CMK (cell line): ENCODE measurements around the gene SDSL.

Experiments
- DNase-seq: peaks from one replicate; pipeline ENCODE4 v3.0.0-alpha.2; 2010; ENCODE audit warnings: low read depth

Gene SDSL

DNA sequence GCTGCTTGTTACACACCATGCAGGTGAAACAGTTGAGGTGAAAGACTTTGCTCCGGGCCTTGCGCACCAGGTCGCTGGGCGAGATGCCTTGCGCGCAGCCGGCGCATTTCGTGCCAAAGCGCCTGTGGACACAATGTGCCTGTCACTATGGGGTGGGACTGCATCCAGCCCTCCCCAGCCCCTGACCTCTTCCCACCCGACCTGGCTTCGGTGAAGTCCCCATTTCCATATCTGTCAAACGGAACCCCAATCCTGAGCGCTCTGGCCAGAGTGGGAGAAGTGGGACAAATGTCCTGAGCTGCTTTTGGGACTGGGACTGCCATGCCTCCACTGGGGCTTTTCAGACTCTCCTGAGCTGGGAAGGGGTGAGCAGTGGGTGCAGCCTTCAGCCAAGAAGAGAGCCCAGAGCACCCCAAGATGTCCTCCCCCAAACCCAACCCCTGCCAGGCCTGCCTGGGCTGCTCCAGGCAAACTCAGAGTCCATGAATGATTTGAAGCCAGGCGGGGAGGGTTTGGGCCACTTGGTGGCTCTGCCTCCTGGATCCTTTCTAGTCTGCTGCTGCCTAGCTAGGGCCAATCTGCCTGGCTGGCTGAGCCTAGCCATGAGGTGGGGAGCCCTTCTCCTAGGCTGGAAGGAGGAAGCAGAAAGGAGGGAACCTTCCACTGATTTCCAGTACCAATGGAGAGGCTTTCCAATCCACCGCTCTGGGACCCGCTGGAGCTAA lies 47.2 kb downstream of the SDSL start:
- no peak for DNase-seq

DNA sequence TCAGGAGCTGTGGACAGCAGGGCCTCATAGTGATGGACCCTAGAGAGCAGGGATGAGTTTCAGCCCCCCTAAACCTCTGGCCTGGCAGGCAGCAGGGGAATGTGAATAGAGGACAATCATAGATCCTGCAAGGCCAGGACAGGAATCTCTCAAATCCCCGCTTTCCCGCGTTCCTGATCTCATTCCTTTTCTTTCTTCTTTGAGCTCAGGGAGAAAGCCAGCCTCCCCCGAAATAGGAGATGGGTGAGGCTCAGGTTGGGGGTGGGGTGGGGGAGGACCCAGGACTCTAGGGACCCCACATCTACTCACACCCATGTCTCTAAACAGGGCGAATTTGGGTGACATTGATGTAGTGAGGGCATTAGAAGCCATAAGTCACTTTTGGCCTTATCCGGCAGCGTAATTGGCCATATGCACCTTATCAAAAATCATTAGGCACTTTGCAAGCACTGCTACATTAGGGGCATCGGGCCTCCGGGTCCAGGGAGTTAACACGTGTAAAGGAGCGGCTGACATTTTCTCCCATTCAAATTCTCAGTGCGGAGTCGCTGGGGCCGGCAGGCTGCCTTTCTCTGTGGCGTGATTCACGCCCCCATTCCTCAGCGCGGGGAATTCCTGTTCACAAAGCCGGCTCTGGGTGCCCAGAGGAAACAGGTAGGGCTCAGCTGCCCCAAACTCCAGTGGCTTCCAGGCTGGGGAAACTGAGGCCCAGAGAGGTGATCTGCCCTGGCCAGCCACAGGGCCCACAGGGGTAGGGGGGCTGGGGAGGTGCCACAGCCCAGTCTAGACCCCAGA lies 48.0 kb downstream of the SDSL start:
- no peak for DNase-seq

DNA sequence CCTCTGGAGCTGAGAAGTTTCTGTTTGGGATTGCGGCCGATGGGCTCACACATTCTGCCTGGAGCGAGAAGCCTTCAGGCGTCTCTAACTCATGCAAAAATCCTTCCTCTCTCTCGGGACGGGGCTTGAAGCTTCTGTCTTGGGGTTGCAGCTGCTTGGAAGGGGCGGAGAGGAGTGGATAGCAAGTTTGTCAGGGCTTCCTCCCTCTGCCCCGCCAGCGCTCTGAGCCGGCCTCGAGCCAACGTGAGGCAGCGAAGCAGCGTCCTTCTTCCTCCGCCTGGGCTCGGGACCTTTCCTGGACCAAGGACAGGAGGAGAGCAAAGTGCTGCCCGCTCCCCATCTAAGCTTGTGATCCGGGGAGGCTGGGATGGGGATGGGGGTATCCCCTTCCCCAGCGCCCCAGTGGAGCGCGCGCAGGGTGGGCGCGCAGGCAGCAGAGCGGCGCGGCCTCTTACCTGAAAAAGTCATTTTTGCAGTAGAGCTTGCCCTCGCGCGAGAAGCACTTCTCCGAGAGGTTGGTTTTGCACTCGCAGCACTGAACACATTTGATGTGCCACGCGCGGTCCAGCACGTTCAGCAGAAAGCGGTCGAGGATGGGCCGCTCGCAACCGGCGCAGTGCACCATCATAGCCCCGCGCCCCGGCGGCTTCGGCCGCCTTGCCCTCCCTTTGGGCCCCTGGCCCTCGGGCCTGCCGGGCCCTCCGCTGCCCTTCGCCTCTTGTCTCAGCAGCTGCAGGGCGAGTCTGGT lies 48.9 kb downstream of the SDSL start:
- no peak for DNase-seq

DNA sequence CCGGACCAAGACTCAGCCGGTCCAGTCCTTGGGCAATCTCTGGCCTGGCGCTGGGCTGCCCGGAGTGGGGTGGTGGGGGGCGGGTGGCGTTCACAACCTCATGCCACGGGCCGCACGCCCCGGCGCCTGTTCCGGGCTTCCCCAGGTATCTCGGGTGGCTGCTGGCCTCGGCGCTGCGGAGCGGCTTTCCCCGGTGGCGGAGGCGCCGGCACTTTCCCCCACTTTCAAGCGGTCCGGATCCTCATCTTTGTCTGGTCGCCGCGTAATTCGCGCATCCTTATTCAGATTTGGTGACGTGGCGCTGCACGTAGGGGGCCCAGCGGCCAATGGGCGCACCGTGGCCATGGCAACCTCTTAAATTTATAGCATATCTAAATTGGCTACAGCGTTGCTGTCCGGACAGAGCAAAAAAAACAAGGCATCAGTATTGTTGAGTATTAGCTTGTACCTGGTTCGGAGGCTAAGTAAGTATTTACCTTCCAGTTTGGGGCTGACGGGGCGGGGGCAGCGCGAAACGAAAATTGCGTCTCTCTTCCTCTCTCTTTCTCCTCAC lies 49.5 kb downstream of the SDSL start, which contains the start of gene LHX5:
LHX5 (minus strand) TSS at position 253 of the 553 bp plus-strand sequence. CDS start 373 bp downstream, outside the sequence.
- DNase-seq, result no peak

DNA sequence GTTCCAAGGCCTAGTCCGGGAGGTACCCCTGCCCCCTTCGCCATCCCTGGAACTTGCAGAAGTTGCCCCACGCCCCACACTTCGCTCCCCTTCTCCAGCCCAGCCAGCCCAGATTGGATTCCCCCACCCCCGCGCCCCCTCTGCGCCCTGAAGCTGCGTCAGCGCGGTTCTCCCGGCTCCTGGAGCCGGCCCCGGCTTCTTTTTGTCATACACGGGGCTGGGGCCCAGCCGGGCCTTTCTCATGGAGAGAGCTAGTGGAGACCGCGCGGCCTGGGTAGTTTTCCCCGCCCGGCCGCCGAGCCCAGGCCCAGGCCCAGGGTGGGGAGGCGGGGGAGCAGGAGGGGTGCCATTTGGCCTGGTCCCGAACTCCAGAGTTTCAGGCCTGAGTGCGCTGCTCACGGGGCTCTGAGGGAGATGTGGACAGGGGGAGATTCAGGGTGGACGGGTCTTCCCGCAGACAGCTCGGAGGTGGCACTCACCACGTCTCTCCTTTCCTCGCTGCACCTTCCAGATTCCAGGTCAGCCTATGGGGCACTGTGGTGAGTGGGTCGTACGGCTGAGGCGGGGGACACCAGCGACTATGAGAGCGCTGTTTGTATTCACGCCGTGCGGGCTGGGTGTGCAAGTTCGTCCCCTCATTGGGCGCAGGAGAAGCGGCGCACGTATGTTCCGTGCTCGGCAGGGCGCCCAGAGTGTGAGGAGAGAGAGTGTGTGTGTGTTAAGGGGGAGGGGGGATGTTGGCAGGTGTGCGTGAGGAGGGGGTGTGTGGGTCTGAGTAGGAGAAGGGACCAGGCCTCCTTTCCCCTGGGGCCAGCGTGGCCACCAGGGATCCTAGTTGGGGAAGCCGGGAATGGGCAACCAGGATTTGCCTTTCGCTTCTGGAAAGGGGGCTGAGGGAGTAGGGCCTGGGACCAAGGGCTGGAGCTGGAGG lies 50.3 kb downstream of the SDSL start:
- no peak for DNase-seq

DNA sequence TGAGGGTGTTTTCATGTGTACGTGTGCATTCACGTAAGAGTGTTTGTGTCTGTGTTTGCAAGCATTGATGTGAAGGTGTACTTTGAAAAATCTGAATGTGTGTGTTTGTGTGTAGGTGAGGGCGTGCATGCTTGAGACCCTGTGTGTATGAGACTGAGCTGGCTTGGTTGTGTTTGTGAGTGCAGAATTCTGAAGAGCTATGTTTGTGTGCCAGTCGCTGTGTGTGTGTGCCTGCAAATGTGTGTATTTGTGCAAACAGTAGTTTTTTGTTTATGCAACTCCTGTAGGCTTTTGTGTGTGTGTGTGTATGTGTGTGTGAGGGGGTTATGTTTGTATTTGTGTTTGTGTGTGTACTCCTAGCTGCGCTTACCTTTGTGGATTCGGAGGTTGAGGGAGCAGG lies 51.2 kb downstream of the SDSL start:
- no peak for DNase-seq

DNA sequence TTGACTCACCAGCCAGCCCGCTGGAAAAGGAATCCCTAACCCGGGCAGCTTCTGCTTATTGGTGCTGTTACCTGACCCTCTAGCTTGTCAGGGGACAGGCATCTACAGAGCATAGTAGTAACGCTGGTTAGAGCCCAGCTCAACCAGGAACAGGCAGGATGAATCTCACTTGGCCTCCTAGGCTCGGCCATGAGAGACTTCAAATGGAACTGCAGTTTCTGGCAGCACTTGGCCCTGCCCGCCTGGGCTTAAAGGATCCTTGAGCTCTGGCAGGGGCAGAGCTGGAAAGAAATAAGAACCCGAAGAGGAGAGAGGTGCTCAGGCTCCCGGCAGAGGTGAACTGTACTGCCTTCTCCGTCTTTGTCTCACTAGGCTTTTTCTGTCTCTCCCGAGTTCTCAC lies 51.8 kb downstream of the SDSL start:
- DNase-seq, result no peak

DNA sequence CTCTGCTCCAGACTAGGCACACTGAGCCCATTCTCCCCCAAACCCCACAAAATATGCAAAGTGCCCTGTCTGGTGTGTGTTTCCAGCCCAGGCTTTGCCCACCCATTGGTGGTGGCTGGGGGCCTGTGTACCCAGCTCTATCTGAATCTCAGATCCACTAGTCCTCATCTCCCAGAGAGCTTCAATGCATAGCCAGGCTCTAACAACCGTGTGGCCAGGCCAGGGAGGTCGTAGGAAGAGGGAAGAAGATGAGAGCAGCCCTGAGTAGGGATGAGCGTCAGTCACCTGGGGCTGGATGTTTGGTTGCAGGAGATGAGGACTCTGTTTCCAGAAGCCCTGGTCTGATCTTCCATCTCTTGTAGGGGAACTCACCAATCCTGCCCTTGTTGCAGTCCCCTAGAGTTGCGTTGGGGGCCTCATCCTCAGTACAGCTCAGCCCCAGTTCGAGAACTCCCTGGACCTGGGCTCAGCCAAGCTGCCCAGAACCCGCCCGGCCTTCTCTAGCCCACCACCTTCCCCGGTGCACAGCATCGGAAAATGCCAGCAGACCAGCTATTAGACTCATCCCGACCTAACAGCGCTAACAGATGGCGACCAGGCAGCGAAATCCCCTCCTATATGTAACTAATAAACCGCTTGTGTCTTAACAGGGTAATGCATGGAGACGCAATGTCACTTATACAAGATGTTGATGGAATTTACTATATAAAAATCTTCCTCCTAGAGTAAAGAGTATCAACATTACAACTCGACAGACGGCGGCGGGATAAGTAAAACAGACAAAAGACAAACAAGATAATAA lies 52.7 kb downstream of the SDSL start:
- no peak for DNase-seq

DNA sequence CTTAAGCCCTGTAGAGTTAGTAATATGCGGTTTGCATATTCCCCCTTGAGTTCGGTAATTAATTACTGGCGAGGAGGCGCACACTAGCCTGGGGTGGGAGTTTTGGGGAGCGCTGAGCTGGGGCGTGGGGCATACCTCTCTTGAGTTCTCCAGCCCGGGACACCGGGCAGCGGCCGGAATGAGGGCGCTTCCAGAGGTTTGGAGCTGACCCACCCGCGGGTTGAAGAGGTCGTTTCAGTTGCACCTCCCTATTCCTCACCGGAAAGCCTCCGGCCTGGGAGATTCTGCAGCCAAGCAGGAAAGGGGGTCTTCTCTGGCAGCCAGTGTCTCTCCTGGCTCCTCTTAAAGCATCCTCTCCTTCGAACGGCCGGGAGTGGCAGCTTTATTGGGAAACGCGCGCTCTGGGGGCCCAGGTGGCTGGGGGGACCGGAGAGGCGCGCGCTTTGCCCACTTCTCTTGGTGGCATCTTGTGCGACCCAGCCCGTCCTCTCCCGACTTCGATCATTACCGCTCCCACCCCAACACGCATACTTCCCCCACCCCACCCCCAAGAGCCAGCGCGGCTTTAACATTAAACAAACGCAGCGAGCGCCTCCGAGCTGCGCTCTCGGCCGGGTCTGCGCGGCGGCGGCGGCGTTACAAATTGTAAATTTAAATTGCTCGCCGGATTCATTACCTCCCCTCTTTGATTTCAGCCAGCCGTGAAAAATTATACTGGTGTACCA lies 53.4 kb downstream of the SDSL start:
- no peak for DNase-seq

DNA sequence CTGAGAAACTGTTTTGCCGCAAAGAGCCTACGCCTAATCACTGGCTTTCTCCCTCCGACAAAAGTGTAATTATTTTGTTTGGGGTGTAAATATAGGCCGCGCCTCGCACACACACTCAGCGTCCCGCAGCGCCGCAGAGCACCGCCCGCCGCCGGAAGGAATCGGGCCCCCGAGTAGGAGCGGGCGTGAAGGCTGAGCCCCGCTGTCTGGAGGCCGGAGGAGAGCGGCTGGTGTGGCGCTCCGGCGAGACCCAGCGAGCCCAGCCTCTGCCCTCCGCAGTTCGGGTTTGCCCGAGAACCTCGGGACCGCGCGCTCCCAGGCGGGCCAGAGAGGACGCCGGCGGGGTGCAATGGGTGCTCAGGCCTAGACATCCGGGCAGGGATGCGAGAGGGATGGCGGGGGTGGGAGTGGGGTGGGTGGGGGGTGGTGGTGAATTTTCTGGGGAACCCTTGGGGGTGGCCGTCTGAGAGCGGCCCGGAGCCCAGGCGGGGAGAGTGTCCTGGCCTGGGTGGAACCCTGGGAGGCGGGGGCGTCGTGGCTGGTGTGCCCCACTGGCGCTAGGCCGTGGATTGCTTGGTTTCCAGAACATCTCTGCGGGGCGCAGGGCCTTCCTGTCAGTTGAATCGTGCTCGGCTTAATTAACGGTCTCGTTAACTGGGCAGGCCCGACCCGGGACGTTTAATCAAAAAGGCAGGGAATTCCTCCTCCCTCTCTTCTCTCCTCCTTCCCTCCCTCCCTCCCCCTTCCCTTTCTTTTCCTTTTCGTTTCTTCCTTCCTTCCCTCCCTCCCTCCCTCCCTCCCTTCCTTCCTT lies 54.2 kb downstream of the SDSL start:
- DNase-seq, result no peak

DNA sequence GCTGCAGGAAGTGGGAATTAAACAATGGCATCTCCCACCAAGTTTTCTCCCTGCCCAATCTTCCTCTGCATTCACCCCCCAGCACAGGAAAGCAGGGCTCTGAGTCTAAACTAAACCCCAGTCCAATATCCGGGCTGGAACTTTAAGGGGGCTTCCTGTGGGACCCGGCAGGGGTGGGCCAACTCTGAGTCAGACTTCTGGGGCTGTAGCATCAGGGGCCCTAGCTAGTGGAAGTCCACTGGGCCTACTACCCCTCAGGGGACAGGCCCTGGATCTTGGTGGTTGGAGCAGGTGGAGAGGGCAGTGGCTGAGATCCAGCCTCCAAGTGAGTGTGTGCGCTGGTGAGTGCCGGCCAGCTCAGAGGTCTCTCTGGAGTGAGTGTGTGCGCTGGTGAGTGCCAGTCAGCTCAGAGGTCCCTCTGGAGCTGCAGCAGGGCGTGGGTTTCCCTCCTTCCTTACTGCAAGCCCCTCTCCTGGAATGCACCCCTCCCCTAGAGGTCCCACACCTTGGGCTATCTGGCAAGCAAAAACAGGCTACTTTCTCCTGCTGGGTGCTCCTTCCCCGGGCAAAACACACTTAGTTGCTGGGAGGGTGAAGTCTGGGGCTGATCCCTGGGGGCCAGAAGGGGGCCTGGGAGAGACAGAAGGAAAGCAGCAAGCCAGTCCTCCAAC lies 55.1 kb downstream of the SDSL start:
- DNase-seq, result no peak

DNA sequence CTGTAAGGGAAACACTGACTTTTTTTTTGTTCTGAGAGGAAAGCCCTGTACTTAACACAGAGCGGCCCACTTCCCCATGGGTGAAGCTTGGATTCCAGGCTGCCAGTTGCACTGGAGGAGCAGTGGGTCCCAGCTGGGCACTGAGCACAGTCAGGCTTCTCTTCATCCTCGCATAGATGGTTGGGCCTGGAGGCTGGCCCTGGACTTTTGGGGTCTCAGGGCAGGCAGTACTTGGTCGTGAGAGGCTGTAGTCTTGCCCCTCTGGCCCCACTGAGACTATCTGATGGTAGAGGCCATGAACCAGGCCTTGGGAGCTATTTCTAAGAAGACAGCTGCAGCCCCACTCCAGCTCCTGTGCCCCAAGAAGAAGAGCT lies 55.6 kb downstream of the SDSL start:
- no peak for DNase-seq

DNA sequence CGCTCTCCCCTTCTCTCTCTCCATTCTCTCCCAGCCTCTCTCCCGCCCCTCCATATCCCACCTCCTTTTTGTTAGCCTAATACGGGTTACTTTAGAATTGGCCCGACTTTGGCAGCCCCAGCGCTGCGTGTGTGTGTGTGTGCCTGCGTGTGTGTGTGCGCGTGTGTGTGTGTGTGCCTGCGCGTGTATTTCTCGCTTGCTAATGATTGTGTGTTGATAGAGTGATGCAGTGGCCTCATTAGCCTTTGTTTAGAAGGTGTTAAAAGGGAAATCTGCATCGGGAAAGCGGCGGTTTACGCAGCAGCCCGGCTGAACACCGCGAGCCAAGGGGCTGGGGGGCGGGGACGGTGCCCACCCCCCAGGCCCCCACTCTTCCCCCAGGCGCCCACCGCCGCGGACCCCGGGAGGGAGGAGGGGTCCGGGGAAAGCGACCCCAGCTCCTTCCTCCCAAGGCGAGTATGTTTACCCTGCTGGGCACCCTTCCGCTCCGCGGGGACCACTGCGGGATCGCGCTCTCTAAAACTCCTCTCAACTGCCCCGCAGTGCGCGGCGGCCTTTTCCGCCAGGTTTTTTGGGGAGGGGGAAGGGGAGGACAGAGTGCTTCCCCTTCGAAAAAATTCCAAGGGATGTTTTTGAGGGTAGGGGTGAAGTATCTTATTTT lies 56.3 kb downstream of the SDSL start:
- DNase-seq, result no peak

DNA sequence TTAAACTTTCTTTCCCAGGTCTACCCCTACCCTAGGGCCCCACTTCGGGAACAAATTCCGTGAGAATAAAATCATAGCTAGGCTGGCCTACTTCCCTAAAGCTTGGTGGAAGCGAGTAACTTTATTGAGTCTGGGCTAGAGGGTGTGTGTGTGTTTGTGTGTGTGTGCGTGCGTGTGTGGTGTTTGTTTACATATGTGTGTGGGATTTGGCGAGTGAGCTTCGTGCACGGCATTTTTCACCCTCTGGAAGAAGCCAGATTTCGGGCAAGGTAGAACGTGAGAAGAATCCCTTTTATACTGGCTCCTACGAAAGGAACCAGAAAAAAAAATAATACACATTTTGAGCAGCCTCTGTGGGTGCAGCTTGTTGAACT lies 57.0 kb downstream of the SDSL start:
- DNase-seq, result no peak

DNA sequence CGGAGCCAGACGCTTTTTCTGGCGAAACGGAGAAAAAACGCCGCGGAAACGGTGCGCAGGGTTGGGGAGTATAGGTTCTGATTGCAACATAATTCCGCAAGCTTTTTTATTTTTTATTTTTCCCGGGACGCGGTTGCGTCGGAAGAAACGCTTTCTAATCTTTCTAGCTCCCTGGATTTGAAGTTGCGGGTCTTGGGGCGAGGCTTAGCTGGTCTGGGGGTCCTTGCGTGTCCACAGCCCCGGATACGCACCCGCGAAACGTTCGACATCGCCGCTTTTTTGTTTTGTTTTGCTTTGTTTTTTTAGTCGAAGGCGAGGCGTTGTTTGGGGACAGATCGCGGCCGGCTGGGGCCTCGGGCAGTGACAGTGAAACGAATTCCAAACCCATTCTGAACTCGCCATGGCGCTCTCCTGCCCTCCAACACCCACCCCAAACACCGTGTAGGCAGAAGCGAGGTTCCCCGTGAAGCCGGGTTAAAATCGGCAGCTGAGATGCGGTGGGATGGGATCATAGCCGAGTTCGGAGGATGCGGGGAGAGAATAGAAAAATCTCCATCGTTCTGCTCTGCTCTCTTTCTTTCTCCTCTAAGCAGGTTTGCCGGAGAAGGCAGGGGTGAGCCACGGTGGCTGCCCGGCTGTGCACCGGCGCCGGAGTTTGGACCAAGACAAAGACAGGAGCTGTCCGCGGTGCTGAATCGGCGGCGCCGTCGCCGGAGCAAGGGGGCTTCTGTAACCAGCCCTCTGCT lies 57.6 kb downstream of the SDSL start:
- no peak for DNase-seq

DNA sequence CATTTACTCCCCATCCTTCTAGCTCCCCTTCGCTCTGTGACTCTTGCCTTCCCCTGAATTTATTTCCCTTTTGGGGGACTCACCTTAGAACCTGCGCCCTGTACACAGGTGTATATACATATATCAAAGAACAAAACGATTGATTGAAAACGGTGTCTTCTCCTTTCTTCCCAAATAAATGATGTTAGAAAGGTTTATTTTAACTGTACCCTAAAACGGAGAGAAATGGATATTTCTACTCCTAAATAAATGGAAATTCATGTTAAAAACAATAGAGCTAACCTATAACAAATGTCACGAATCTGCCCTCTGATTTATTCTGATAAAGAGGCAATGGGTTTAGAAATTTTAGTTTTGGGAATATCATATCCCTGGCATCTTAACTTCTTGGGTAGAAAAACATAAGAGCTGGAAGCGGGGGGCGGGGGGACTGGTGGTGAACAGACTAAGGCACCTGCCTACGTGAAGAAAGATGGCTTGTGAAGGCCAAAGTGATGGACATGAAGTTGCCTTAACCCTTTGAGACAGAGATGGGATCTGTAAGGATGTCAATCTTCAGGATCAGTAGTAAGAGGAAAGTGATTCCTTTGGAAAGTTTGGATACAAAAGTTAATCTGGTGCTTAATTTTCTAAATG lies 58.3 kb downstream of the SDSL start:
- DNase-seq, result no peak

DNA sequence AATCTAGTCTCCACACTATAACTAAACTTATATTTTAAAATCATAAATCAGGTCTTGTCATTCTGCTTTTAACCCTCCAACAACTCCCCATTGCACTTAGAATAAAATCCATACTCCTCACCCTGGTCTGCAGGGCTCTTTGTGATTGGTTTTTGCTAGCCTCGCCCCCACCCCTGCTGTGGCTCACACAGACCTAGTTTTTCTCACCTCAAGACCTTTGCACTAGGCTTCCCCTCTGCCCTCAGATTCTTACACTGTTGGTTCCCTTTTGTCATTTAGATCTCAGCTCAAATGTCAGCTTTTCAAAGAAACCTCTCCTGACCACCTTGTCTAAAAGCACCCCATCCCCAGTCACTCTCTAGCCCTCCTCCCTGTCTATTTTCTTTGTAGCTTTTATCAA lies 60.2 kb downstream of the SDSL start:
- DNase-seq, result no peak
